OCI-LY1 (cell line): ENCODE measurements around the gene GPR143.

Source experiments
- H2AFZ ChIP-seq: fragments of 200-600 bp; sonication (generic), shearing (Covaris generic); 2 replicates; pipeline ENCODE4 v1.6.0; 2014; ENCODE audit warnings: antibody characterized with exemption, mild to moderate bottlenecking, low read length
- H3F3A ChIP-seq: fragments of 200-600 bp; sonication (generic), shearing (Covaris generic); 2 replicates; pipeline ENCODE4 v1.6.0; 2014; ENCODE audit warnings: mild to moderate bottlenecking, antibody characterized with exemption, low read length, moderate library complexity; ENCODE audit not compliant: insufficient read depth
- H3K27ac ChIP-seq: fragments of 200-600 bp; sonication (generic); 2 replicates; pipeline ENCODE4 v1.5.1; 2014; ENCODE audit warnings: low read length, mixed run types, mild to moderate bottlenecking, low read depth; ENCODE audit not compliant: poor library complexity, severe bottlenecking
- H3K27me3 ChIP-seq: fragments of 200-600 bp; sonication (generic); 2 replicates; pipeline ENCODE4 v1.6.0; 2014; ENCODE audit warnings: antibody characterized with exemption, mild to moderate bottlenecking, low read length, moderate library complexity; ENCODE audit not compliant: insufficient read depth
- H3K36me3 ChIP-seq: fragments of 200-600 bp; sonication (generic); 2 replicates; pipeline ENCODE4 v1.6.1; 2014; ENCODE audit warnings: mild to moderate bottlenecking, antibody characterized with exemption, low read length, moderate library complexity, mixed read lengths; ENCODE audit not compliant: insufficient read depth
- H3K4me1 ChIP-seq: fragments of 200-600 bp; sonication (generic); 2 replicates; pipeline ENCODE4 v1.5.1; 2014; ENCODE audit warnings: mild to moderate bottlenecking, low read length, moderate library complexity; ENCODE audit not compliant: insufficient read depth, severe bottlenecking
- H3K4me2 ChIP-seq: fragments of 200-600 bp; sonication (generic), shearing (Covaris generic); 2 replicates; pipeline ENCODE4 v1.6.1; 2014; ENCODE audit warnings: low read length
- H3K4me3 ChIP-seq: fragments of 200-600 bp; sonication (generic); 2 replicates; pipeline ENCODE4 v1.5.1; 2014; ENCODE audit warnings: low read length, low read depth, mild to moderate bottlenecking, mixed read lengths; ENCODE audit not compliant: poor library complexity, severe bottlenecking
- H3K79me2 ChIP-seq: fragments of 200-600 bp; shearing (Covaris generic); 2 replicates; pipeline ENCODE4 v1.6.1; 2016; ENCODE audit warnings: mixed run types, low read length, mixed read lengths; ENCODE audit not compliant: insufficient read depth
- H3K9ac ChIP-seq: fragments of 200-600 bp; sonication (generic), shearing (Covaris generic); 2 replicates; pipeline ENCODE4 v1.6.1; 2014; ENCODE audit warnings: mild to moderate bottlenecking, low read length, mixed read lengths
- H3K9me2 ChIP-seq: fragments of 200-600 bp; sonication (generic), shearing (Covaris generic); 2 replicates; pipeline ENCODE4 v1.6.1; 2014; ENCODE audit warnings: low read depth, mild to moderate bottlenecking, low read length, mixed read lengths
- H3K9me3 ChIP-seq: fragments of 200-600 bp; shearing (Covaris generic); 2 replicates; pipeline ENCODE4 v1.6.1; 2014; ENCODE audit warnings: low read length, mixed read lengths
- H4K20me1 ChIP-seq: fragments of 200-600 bp; sonication (generic), shearing (Covaris generic); 2 replicates; pipeline ENCODE4 v1.6.0; 2016; ENCODE audit warnings: mild to moderate bottlenecking, low read length; ENCODE audit not compliant: insufficient read depth
- EZH2 ChIP-seq: fragments of 200-600 bp; sonication (generic), shearing (Covaris generic); IDR thresholded peaks from 2 replicates; pipeline ENCODE4 v1.8.0; 2017; ENCODE audit warnings: borderline replicate concordance, mixed run types, mild to moderate bottlenecking, antibody characterized with exemption, low read length, moderate library complexity, mixed read lengths
- TF ChIP-seq, protein P1 (sequence below): fragments of 200-600 bp; sonication (generic), shearing (Covaris generic); IDR thresholded peaks from 2 replicates; pipeline ENCODE4 v1.5.1; 2017; ENCODE audit warnings: mild to moderate bottlenecking, antibody characterized with exemption, low read length, moderate library complexity, mixed read lengths

The GPR143 gene

DNA sequence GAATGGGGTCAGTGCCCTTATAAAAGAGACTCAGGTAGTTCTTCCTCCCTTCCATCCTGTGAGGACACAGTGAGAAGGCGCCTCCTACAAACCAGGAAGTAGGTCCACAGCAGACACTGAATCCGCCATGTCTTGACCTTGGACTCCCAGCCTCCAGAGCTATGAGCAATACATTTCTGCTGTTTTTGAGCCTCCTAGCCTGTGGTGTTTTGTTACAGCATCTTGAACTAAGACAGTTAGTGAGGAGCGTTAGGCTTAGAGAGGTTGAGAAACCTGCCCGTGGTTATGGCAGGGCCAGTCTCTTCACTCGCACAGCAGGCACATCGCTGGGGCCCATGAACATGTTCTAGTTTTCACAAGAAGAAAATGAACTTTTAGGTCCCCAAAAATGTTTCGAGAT, 40.3 kb upstream of the GPR143 start:
- Histone ChIP-seq H3K79me2 (no peaks in the 10 kb centered on the region), H3K9me3 (no peaks in the 10 kb centered on the region), H2AFZ (no peak overlapping the region), H3K4me2 (no peak overlapping the region), H3K27ac (no peak overlapping the region), H3K9ac (no peak overlapping the region), H3F3A (no peaks in the 10 kb centered on the region), H3K36me3 (no peaks in the 10 kb centered on the region), H3K4me3 (no peak overlapping the region), H3K4me1 (no peaks in the 10 kb centered on the region), H3K27me3 (no peaks in the 10 kb centered on the region), H4K20me1 (no peaks in the 10 kb centered on the region), H3K9me2 (no peaks in the 10 kb centered on the region)
- TF ChIP-seq EZH2: no peak
- TF ChIP-seq, protein P1, sequence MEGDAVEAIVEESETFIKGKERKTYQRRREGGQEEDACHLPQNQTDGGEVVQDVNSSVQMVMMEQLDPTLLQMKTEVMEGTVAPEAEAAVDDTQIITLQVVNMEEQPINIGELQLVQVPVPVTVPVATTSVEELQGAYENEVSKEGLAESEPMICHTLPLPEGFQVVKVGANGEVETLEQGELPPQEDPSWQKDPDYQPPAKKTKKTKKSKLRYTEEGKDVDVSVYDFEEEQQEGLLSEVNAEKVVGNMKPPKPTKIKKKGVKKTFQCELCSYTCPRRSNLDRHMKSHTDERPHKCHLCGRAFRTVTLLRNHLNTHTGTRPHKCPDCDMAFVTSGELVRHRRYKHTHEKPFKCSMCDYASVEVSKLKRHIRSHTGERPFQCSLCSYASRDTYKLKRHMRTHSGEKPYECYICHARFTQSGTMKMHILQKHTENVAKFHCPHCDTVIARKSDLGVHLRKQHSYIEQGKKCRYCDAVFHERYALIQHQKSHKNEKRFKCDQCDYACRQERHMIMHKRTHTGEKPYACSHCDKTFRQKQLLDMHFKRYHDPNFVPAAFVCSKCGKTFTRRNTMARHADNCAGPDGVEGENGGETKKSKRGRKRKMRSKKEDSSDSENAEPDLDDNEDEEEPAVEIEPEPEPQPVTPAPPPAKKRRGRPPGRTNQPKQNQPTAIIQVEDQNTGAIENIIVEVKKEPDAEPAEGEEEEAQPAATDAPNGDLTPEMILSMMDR: no peak

DNA sequence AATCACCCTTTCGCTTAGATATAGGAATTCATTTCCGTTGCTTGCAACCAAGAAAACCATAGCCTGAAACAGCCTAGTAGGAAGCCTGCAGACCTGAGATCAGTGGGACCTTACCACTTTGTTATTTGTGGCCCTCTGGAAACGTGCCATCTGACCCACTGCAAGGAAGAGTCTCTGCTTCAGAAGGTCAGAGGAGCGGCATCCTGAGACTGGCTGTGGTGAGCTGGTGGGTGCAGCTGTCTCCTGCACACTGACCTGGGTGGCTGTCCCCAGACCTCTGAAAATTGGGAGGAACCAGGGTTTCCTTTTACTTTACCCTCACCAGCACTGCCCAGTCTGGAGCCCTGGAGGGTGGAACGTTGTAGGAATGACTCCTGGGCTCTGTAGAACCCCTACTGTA, 38.8 kb upstream of the GPR143 start:
- Histone ChIP-seq H3K9ac (no peak overlapping the region), H3K36me3 (no peaks in the 10 kb centered on the region), H3K4me3 (no peak overlapping the region), H3K79me2 (no peaks in the 10 kb centered on the region), H3K4me2 (no peak overlapping the region), H3K4me1 (no peaks in the 10 kb centered on the region), H2AFZ (no peak overlapping the region), H3K9me3 (no peaks in the 10 kb centered on the region), H3F3A (no peaks in the 10 kb centered on the region), H3K27me3 (no peaks in the 10 kb centered on the region), H3K9me2 (no peaks in the 10 kb centered on the region), H4K20me1 (no peaks in the 10 kb centered on the region), H3K27ac (no peak overlapping the region)
- TF ChIP-seq, protein P1: no peak
- no peak for TF ChIP-seq EZH2

DNA sequence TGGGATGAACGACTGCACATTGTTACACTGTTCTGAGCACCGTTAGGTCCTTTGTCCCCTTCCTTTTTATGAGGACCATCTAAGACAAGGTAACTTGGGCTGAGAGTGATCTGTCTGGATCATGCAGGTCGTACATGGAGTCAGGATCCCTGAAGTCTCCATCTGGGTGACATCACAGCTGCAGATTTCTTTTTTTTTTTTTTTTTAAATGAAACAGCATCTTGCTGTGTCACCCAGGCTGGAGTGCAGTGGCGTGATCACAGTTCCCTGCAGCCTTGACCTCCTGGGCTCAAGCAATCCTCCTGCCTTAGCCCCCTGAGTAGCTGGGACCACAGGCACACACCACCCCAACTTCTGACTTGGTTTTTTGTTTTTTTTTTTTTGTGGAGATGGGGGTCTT, 37.1 kb upstream of the GPR143 start:
- H3F3A ChIP-seq: no peaks in the 10 kb centered on the region
- H3K4me2 ChIP-seq: no peak overlapping the region

More for the DNA sequence above, 37.1 kb upstream of the GPR143 start:
- no peaks in the 10 kb centered on the region for H4K20me1 ChIP-seq
- no peaks in the 10 kb centered on the region for H3K9me2 ChIP-seq
- no peak overlapping the region for H2AFZ ChIP-seq
- TF ChIP-seq, protein P1: no peak
- TF ChIP-seq EZH2: no peak
- no peaks in the 10 kb centered on the region for H3K79me2 ChIP-seq
- H3K4me1 ChIP-seq: no peaks in the 10 kb centered on the region
- no peaks in the 10 kb centered on the region for H3K27me3 ChIP-seq
- no peaks in the 10 kb centered on the region for H3K36me3 ChIP-seq
- H3K9me3 ChIP-seq: no peaks in the 10 kb centered on the region
- H3K9ac ChIP-seq: no peak overlapping the region
- no peak overlapping the region for H3K4me3 ChIP-seq
- H3K27ac ChIP-seq: no peak overlapping the region
